Hepatocyte (in vitro differentiated cells): Measurements from ENCODE around the gene MICU2.

ENCODE experiments used
- CTCF ChIP-seq: fragments of 200-600 bp; sonication (generic); IDR thresholded peaks from 2 replicates; pipeline ENCODE4 v1.5.1; 2016; ENCODE audit warnings: antibody characterized with exemption, mild to moderate bottlenecking; ENCODE audit not compliant: poor library complexity
- EZH2 ChIP-seq: fragments of 200-600 bp; sonication (generic); IDR thresholded peaks from 2 replicates; pipeline ENCODE4 v1.6.1; 2016; ENCODE audit warnings: antibody characterized with exemption, mild to moderate bottlenecking, borderline replicate concordance
- EZH2phosphoT487 ChIP-seq: fragments of 200-600 bp; sonication (generic); IDR thresholded peaks from one replicate; pipeline ENCODE4 v1.6.1; 2018; ENCODE audit warnings: antibody characterized with exemption, mild to moderate bottlenecking, low read depth, moderate library complexity; ENCODE audit not compliant: unreplicated experiment, severe bottlenecking

DNA sequence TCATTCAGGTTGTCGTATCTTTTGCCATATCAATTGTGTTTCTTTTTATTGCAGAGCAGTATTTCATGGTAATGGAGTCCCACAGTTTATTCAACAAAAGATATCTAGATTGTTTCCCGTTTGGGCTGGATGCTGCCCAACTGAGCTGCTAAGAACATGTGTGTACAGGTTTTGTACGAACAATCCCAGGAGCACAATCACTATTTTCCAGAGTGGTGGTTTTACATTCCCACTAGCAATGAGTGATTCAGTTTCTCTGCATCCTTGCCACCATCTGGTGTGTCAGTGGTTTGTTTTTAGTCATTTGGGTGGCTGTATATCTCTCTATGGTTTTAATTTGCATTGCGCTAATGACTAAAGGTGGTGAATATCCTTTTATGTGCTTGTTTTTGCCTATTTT is 92.1 kb downstream of the MICU2 start:
- TF ChIP-seq CTCF (no peak), EZH2 (no peak), EZH2phosphoT487 (no peak)
